T-cell (primary cell): Measurements from ENCODE around the gene RTF1. TPM values are rescaled to one million over a fixed set of nuclear protein-coding genes. Genes with fewer than 3 reads are reported as not detected.
A peak's percentile ranks its signal among the peaks of the same experiment; 100 is the strongest.

Experiments
- ATAC-seq, 4 experiments: fragments of 200-7000 bp in 3 of 4; fragments of 150-1000 bp in 1 of 4; cut with Tn5 transposase; replicated peaks in 1 of 4; 1 replicate in 3 of 4; 2 replicates in 1 of 4; pipeline ENCODE4 v1.10.0; 2021; ENCODE audit warnings: moderate library complexity in 3 of 4, mild to moderate bottlenecking in 2 of 4, moderate number of reproducible peaks in 1 of 4
- CTCF ChIA-PET, 2 donors: fragments of 300-600 bp; sonication (Branson Sonifier 250); formaldehyde crosslinking; loops; one replicate each; lab custom pipeline; 2022; ENCODE audit warnings: antibody characterized with exemption in 2 of 2; lab: Charles Lee
- POLR2A ChIA-PET, 2 donors: fragments of 300-600 bp; sonication (Branson Sonifier 250); formaldehyde crosslinking; loops; one replicate each; lab custom pipeline; 2022; ENCODE audit warnings: antibody characterized with exemption in 2 of 2; lab: Charles Lee
- DNase-seq, 35 experiments: peaks; one replicate each; pipeline versions ENCODE4 v3.0.0 to v3.0.0-alpha.2; 2013 to 2023
- H3K27ac ChIP-seq: one replicate; pipeline ENCODE4 v1.5.1; 2013; ENCODE audit warnings: low read length
- H3K27me3 ChIP-seq, 2 experiments: replicated peaks in 1 of 2; 1 replicate in 1 of 2; 2 replicates in 1 of 2; pipeline versions ENCODE4 v1.6.1 to v1.7.0; 2013; ENCODE audit warnings: low read length in 1 of 2, mixed read lengths in 1 of 2; ENCODE audit not compliant: control insufficient read depth in 2 of 2, insufficient read depth in 2 of 2; ENCODE audit errors: extremely low read depth in 1 of 2
- H3K36me3 ChIP-seq, 2 donors: 1 replicate in 1 of 2; 2 replicates in 1 of 2; pipeline versions ENCODE4 v1.6.1 to v1.7.0; 2013; ENCODE audit warnings: low read length in 1 of 2; ENCODE audit not compliant: control insufficient read depth in 2 of 2, insufficient read depth in 1 of 2; ENCODE audit errors: extremely low read depth in 1 of 2
- H3K4me1 ChIP-seq, 2 experiments: 1 replicate in 1 of 2; 2 replicates in 1 of 2; pipeline versions ENCODE4 v1.6.1 to v1.7.0; 2013; ENCODE audit warnings: low read length in 2 of 2, mixed read lengths in 1 of 2; ENCODE audit not compliant: insufficient read depth in 2 of 2, control insufficient read depth in 1 of 2; ENCODE audit errors: extremely low read depth in 1 of 2
- H3K4me3 ChIP-seq, 2 donors: 1 replicate in 1 of 2; 2 replicates in 1 of 2; pipeline versions ENCODE4 v1.5.1 to v1.7.0; 2013; ENCODE audit warnings: mild to moderate bottlenecking in 2 of 2, low read length in 1 of 2, moderate library complexity in 1 of 2; ENCODE audit not compliant: control insufficient read depth in 1 of 2; ENCODE audit errors: extremely low read depth in 1 of 2
- H3K9me3 ChIP-seq: 2 replicates; pipeline ENCODE4 v1.7.0; 2013
- H3K27ac Mint-ChIP-seq, 2 donors: one replicate each; pipeline ENCODE4 v1.8.0; 2020 to 2021; ENCODE audit warnings: mild to moderate bottlenecking in 2 of 2, mixed read lengths in 2 of 2
- H3K27me3 Mint-ChIP-seq, 2 donors: one replicate each; pipeline ENCODE4 v1.8.0; 2021 to 2022; ENCODE audit warnings: mixed read lengths in 2 of 2
- H3K36me3 Mint-ChIP-seq: one replicate; pipeline ENCODE4 v1.8.0; 2021; ENCODE audit warnings: mixed read lengths
- H3K4me1 Mint-ChIP-seq, 3 donors: one replicate each; pipeline ENCODE4 v1.8.0; 2020 to 2022; ENCODE audit warnings: mixed read lengths in 3 of 3, mild to moderate bottlenecking in 1 of 3
- H3K4me3 Mint-ChIP-seq, 3 donors: one replicate each; pipeline ENCODE4 v1.8.0; 2020 to 2022; ENCODE audit warnings: mild to moderate bottlenecking in 3 of 3, mixed read lengths in 3 of 3, moderate library complexity in 3 of 3
- H3K9me3 Mint-ChIP-seq, 3 donors: one replicate each; pipeline ENCODE4 v1.8.0; 2020 to 2022; ENCODE audit warnings: mixed read lengths in 3 of 3
- WGBS: methylation state at CpG from one replicate; pipeline ENCODE4 v1.1.5; 2013; ENCODE audit warnings: missing lambda C conversion rate; ENCODE audit not compliant: insufficient coverage; 5-methylcytosine and 5-hydroxymethylcytosine counted together
- total RNA-seq, 35 experiments: library from RNA in 6 of 35; stranded (reverse) in 6 of 35; fragments of 120-200 nt in 1 of 35; gene quantifications; one replicate each; pipeline versions ENCODE4 v1.2.1 to v1.2.4 and lab custom pipeline; 2013 to 2026

RTF1 gene
- total RNA-seq, 5 donors from 2014 or later (not counting 1 experiment from before 2014, with no cell fraction given), result 30.6 to 45.9 (median 37.5) TPM

GRCh38 chr15:41501191-41501917, 84.5 kb downstream of the RTF1 start:
- Histone ChIP-seq H3K36me3 (no peaks in the 10 kb centered on the region), H3K4me1 (peaks cover 3 to 24% of the 10 kb centered on the region in 2 experiments), H3K4me3 (peak overlapping the region; percentile 38 to 51), H3K27me3 (peaks cover 5 to 76% of the 10 kb centered on the region in 2 experiments), H3K9me3 (no peaks in the 10 kb centered on the region), H3K27ac (no peak overlapping the region)
- Mint-ChIP-seq H3K36me3 (no peaks in the 10 kb centered on the region), H3K4me1 (peaks cover 0 to 22% (median 16%) of the 10 kb centered on the region in 3 donors), H3K4me3 (peak overlapping the region; percentile 70 to 74 (median 73)), H3K9me3 (no peaks in the 10 kb centered on the region), H3K27me3 (peaks cover 29 to 56% of the 10 kb centered on the region in 2 donors), H3K27ac (peak overlapping the region in 1 of 2 donors; percentile 46)
- ChIA-PET CTCF (interaction anchor here in 1 of 2 donors (0.6 kb wide), 1 partner anchor 34 kb away, joined by 3 read pairs; no protein-coding TSS in a partner anchor), POLR2A (no interaction called here)
- ATAC-seq (peak; percentile 58 to 74 (median 65)), DNase-seq (peak in 14 of 35 experiments; percentile 16 to 56 (median 30))
- 4% methylated on average over 54 of the region's 56 CpGs for WGBS

GRCh38 chr15:41501931-41502794, 85.3 kb downstream of the RTF1 start:
- Histone ChIP-seq H3K27me3 (peaks cover 2 to 68% of the 10 kb centered on the region in 2 experiments), H3K36me3 (no peaks in the 10 kb centered on the region), H3K4me3 (peak overlapping the region; percentile 38 to 65), H3K27ac (no peak overlapping the region), H3K9me3 (no peaks in the 10 kb centered on the region), H3K4me1 (peaks cover 3 to 24% of the 10 kb centered on the region in 2 experiments)
- DNase-seq (peak in 22 of 35 experiments; percentile 27 to 64 (median 42)), ATAC-seq (peak; percentile 76 to 83 (median 78))
- 4% methylated on average over 58 of the region's 64 CpGs for WGBS
- POLR2A ChIA-PET, result no interaction called here
- H3K4me1 Mint-ChIP-seq, result peaks cover 0 to 22% (median 16%) of the 10 kb centered on the region in 3 donors
- CTCF ChIA-PET, result no interaction called here
- H3K9me3 Mint-ChIP-seq, result no peaks in the 10 kb centered on the region
- peaks cover 28 to 48% of the 10 kb centered on the region in 2 donors for H3K27me3 Mint-ChIP-seq
- peak overlapping the region; percentile 69 to 73 (median 70) for H3K4me3 Mint-ChIP-seq
- H3K36me3 Mint-ChIP-seq, result no peaks in the 10 kb centered on the region
- H3K27ac Mint-ChIP-seq, result no peak overlapping the region

GRCh38 chr15:41502795-41503668, 86.1 kb downstream of the RTF1 start:
- CTCF ChIA-PET, result no interaction called here
- no peaks in the 10 kb centered on the region for H3K9me3 Mint-ChIP-seq
- no peaks in the 10 kb centered on the region for H3K36me3 Mint-ChIP-seq

GRCh38 chr15:41503669-41504010, 86.7 kb downstream of the RTF1 start:
- CTCF ChIA-PET, result no interaction called here
- POLR2A ChIA-PET, result no interaction called here
- peaks cover 2 to 54% of the 10 kb centered on the region in 2 experiments for H3K27me3 ChIP-seq
- H3K27me3 Mint-ChIP-seq, result peaks cover 21 to 36% of the 10 kb centered on the region in 2 donors
- peak overlapping the region; percentile 45 to 73 (median 49) for H3K4me3 Mint-ChIP-seq
- ATAC-seq (no peak), DNase-seq (no peak)
- no peaks in the 10 kb centered on the region for H3K36me3 ChIP-seq
- H3K36me3 Mint-ChIP-seq, result no peaks in the 10 kb centered on the region
- 94% methylated on average over 3 of the region's 5 CpGs for WGBS
- peaks cover 3 to 24% of the 10 kb centered on the region in 2 experiments for H3K4me1 ChIP-seq
- H3K4me3 ChIP-seq, result no peak overlapping the region
- H3K27ac ChIP-seq, result no peak overlapping the region
- no peak overlapping the region for H3K27ac Mint-ChIP-seq
- peaks cover 0 to 22% (median 16%) of the 10 kb centered on the region in 3 donors for H3K4me1 Mint-ChIP-seq
- H3K9me3 Mint-ChIP-seq, result no peaks in the 10 kb centered on the region
- no peaks in the 10 kb centered on the region for H3K9me3 ChIP-seq

More at GRCh38 chr15:41502795-41503668, 86.1 kb downstream of the RTF1 start:
- H3K4me1 Mint-ChIP-seq, result peaks cover 0 to 22% (median 16%) of the 10 kb centered on the region in 3 donors
- Histone ChIP-seq H3K4me1 (peaks cover 3 to 24% of the 10 kb centered on the region in 2 experiments), H3K27me3 (peaks cover 2 to 59% of the 10 kb centered on the region in 2 experiments), H3K9me3 (no peaks in the 10 kb centered on the region), H3K27ac (no peak overlapping the region), H3K4me3 (peak overlapping the region; percentile 38 to 65), H3K36me3 (no peaks in the 10 kb centered on the region)
- no peak overlapping the region for H3K27ac Mint-ChIP-seq
- peak overlapping the region; percentile 69 to 73 (median 70) for H3K4me3 Mint-ChIP-seq
- peak in 3 of 4 experiments; percentile 11 to 28 (median 13) for ATAC-seq
- POLR2A ChIA-PET, result no interaction called here
- DNase-seq, result no peak
- H3K27me3 Mint-ChIP-seq, result peaks cover 25 to 41% of the 10 kb centered on the region in 2 donors
- WGBS, result 11% methylated on average over 42 of the region's 54 CpGs

- peaks cover 3 to 24% of the 10 kb centered on the region in 2 experiments for H3K4me1 ChIP-seq
- no peak overlapping the region for H3K4me3 ChIP-seq
- H3K27me3 ChIP-seq, result peaks cover 2 to 47% of the 10 kb centered on the region in 2 experiments
- H3K27ac Mint-ChIP-seq, result no peak overlapping the region
- ChIA-PET POLR2A (interaction anchor here in 1 of 2 donors (0.7 kb wide), 1 partner anchor 36 kb away, joined by 3 read pairs; no protein-coding TSS in a partner anchor), CTCF (no interaction called here)
- H3K9me3 ChIP-seq, result no peaks in the 10 kb centered on the region
- no peaks in the 10 kb centered on the region for H3K36me3 ChIP-seq
- H3K36me3 Mint-ChIP-seq, result no peaks in the 10 kb centered on the region
- H3K27me3 Mint-ChIP-seq, result peaks cover 9 to 25% of the 10 kb centered on the region in 2 donors
- H3K9me3 Mint-ChIP-seq, result no peaks in the 10 kb centered on the region
- no peak overlapping the region for H3K27ac ChIP-seq
- no peak overlapping the region for H3K4me3 Mint-ChIP-seq
- DNase-seq (no peak), ATAC-seq (no peak)
- peaks cover 0 to 19% (median 16%) of the 10 kb centered on the region in 3 donors for H3K4me1 Mint-ChIP-seq
- WGBS, result 100% methylated on average over 1 of the region's 13 CpGs
Observed at GRCh38 chr15:41504751-41505492, 88.0 kb downstream of the RTF1 start.
